ENCODE results near the gene TCIRG1.

- TF ChIP-seq TSHZ2 (CRISPR knock-in tag; IDR thresholded peaks at IDR 0.05) (no peak), ZNF70 (CRISPR knock-in tag; IDR thresholded peaks at IDR 0.05) (no peak), ESRRG (CRISPR knock-in tag; IDR thresholded peaks at IDR 0.05) (no peak), OSR1 (CRISPR knock-in tag; IDR thresholded peaks at IDR 0.05) (no peak), PATZ1 (CRISPR knock-in tag; IDR thresholded peaks at IDR 0.05; ENCODE audit: borderline replicate concordance) (no peak), ISL1 (CRISPR knock-in tag; IDR thresholded peaks at IDR 0.05) (no peak), ARNTL (CRISPR knock-in tag; IDR thresholded peaks at IDR 0.05; ENCODE audit: borderline replicate concordance, low read depth) (no peak)
Observed at GRCh38 chr11:67996051-67996450, 42.8 kb upstream of the TCIRG1 start.

Measured in SK-N-SH treated with all-trans-retinoic acid at 6 μM for 48 hours (cell line).